ENCODE results near the gene NEK9. TPM values are rescaled to one million over a fixed set of nuclear protein-coding genes. Genes with fewer than 3 reads are reported as not detected.
"Not testable (repeated sequence)": the region's sequence is repeated elsewhere in the genome, so short reads cannot be mapped to it uniquely, and the experiment has no call there.

NEK9 gene
- total RNA-seq, 1 experiment from 2014 or later: 19.7 TPM

DNA sequence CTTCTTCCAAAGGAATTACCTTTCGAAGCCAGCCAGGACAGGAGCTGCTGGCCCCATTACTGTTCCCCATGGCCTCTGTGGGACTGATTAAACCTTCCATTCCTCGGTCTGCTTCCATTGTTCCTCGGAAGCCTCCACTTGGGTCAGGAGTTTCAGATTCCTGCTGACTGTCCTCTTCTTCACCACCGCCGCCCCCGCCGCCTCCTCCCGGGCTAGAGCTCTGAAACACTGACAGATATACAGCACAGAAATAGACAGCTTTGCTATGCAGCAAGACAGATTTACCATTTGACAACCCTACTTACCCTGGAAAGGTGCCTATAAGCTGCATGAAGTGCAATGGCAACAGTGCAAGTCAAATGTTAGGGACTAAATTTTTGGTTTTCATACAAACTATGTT, 35.6 kb downstream of the NEK9 start:
- Histone ChIP-seq H3K27me3 (no peaks in the 10 kb centered on the region), H3K36me3 (peaks cover 28% of the 10 kb centered on the region)

GRCh38 chr14:75090353-75090752, 36.5 kb downstream of the NEK9 start:
- no peak for DNase-seq
- H3K9me3 ChIP-seq: no peaks in the 10 kb centered on the region
- no peak overlapping the region for H3K4me3 ChIP-seq
- no peaks in the 10 kb centered on the region for H3K27me3 ChIP-seq
- peaks cover 27% of the 10 kb centered on the region for H3K36me3 ChIP-seq

More for the DNA sequence above, 35.6 kb downstream of the NEK9 start:
- DNase-seq: no peak
- Histone ChIP-seq H3K4me3 (no peak overlapping the region), H3K9me3 (no peaks in the 10 kb centered on the region)

DNA sequence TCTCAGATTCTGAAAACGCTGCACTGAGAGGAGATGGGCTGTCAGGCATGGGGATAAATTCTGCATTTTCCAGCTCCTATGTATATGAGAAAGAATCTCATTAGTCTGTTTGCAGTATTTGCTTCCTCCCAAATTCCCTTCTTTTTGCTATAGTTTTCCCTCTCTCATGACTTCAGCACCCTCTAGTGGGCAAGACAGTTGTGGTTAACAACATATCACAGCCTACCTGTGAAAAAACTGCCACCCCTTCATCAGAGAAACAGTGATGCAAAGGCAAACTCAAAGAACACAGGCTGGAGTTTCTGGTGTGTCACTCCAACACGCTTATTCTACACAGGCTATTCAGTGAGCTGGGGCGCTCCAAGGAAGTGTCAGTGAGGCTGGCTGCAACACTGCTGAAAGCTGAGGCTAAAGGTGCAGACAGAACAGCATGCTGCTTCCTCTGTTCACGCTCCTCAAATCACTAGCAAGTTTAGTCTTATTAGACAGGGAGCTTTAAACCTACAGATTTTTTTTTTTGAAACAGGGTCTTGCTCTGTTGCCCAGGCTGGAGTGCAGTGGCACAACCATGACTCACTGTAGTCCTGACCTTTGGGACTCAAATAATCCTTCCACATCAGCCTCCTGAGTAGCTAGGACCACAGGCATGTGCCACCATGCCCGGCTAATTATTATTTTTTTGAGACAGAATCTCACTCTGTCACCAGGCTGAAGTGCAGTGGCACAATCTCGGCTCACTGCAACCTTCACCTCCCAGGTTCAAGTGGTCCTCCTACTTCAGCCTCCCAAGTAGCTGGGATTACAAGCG, 38.1 kb downstream of the NEK9 start:
- Histone ChIP-seq H3K4me3 (no peak overlapping the region), H3K27me3 (no peaks in the 10 kb centered on the region), H3K9me3 (no peaks in the 10 kb centered on the region), H3K36me3 (peaks cover 18% of the 10 kb centered on the region)
- DNase-seq: no peak

- Histone ChIP-seq H3K4me3 (no peak overlapping the region), H3K36me3 (peaks cover 17% of the 10 kb centered on the region), H3K27me3 (no peaks in the 10 kb centered on the region), H3K9me3 (no peaks in the 10 kb centered on the region)
- DNase-seq: no peak
Observed at GRCh38 chr14:75088153-75088552, 38.7 kb downstream of the NEK9 start.

DNA sequence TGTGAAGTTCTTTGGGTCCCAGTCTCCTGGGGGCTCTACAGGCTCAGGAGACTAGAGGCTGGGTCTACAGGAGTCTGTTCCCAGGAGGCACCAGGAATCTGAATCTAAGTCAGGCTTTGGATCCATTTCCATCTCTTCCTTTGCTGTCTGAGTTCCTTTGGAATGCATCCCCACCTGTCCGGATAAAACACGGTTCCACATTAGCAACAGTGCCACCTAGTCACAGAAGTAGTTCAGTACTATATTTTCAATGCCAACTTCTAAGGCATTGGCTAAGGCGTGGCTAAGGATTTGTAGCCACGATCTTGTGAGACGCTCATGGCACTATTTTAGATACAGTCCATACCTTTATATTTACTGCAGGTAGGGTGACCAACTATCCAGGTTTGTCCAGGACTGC, 42.3 kb downstream of the NEK9 start:
- peaks cover 17% of the 10 kb centered on the region for H3K36me3 ChIP-seq
- H3K4me3 ChIP-seq: no peak overlapping the region
- no peaks in the 10 kb centered on the region for H3K9me3 ChIP-seq
- H3K27me3 ChIP-seq: no peaks in the 10 kb centered on the region
- DNase-seq: no peak

DNA sequence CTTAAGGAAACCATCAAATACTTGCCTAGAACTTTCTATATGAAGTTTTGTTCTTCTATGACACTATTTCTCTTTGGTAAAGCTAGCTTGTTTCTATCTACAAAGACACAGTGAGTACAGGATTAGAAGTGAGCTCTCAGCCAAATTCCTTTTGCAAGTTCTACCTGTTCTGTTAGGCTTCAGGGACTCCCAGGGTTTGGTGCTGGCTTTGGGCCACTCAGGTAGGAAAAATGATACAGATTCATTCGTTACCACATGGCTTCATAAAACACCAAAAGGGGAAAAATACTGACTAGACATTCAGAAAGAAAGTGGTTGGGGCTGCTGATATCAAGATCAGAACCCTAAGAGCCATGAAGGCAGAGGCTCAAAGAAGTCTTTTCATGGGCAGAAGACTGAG, 43.6 kb downstream of the NEK9 start:
- no peak for DNase-seq
- Histone ChIP-seq H3K36me3 (peaks cover 15% of the 10 kb centered on the region), H3K9me3 (no peaks in the 10 kb centered on the region), H3K4me3 (no peak overlapping the region), H3K27me3 (no peaks in the 10 kb centered on the region)

GRCh38 chr14:75081660-75082229, 45.1 kb downstream of the NEK9 start:
- peaks cover 4% of the 10 kb centered on the region for H3K36me3 ChIP-seq
- H3K4me3 ChIP-seq: no peak overlapping the region
- no peaks in the 10 kb centered on the region for H3K9me3 ChIP-seq
- no peaks in the 10 kb centered on the region for H3K27me3 ChIP-seq
- no peak for DNase-seq

- Histone ChIP-seq H3K4me3 (no peak overlapping the region), H3K27me3 (no peaks in the 10 kb centered on the region), H3K36me3 (no peaks in the 10 kb centered on the region; the same call in 1 of the 2 replicates), H3K9me3 (no peaks in the 10 kb centered on the region)
- no peak for DNase-seq
Observed at GRCh38 chr14:75079521-75079920, 47.3 kb downstream of the NEK9 start.

- Histone ChIP-seq H3K27me3 (no peaks in the 10 kb centered on the region), H3K9me3 (no peaks in the 10 kb centered on the region), H3K36me3 (no peaks in the 10 kb centered on the region), H3K4me3 (no peak overlapping the region)
- no peak for DNase-seq
Observed at GRCh38 chr14:75077794-75078193, 49.1 kb downstream of the NEK9 start.

DNA sequence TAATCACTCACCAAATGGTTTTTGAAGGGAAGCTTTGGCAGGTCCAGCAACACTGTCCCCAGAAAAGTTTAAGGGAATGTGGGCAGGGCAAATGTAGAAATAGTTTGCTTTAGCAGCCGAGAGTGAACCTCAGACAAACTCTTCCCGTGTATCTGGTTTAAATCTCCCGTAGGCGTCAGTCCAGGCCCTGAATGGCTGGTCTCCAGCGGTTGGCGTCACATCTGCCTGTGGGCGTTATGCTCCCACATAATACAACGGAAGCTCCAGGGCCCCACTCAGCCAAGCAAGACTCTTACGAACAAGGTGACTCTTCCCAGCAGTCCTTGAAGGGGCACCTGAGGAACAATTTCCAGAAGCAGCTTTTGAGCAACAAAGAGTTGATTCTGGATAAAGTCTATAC, 56.5 kb downstream of the NEK9 start:
- H3K36me3 ChIP-seq: no peaks in the 10 kb centered on the region
- H3K4me3 ChIP-seq: no peak overlapping the region
- DNase-seq: no peak
- H3K27me3 ChIP-seq: no peaks in the 10 kb centered on the region
- H3K9me3 ChIP-seq: no peaks in the 10 kb centered on the region

- Histone ChIP-seq H3K27me3 (no peaks in the 10 kb centered on the region), H3K4me3 (peak overlapping the region; percentile 45), H3K9me3 (no peaks in the 10 kb centered on the region), H3K36me3 (no peaks in the 10 kb centered on the region)
- DNase-seq: no peak
Observed at GRCh38 chr14:75069811-75070145, 57.1 kb downstream of the NEK9 start.

DNA sequence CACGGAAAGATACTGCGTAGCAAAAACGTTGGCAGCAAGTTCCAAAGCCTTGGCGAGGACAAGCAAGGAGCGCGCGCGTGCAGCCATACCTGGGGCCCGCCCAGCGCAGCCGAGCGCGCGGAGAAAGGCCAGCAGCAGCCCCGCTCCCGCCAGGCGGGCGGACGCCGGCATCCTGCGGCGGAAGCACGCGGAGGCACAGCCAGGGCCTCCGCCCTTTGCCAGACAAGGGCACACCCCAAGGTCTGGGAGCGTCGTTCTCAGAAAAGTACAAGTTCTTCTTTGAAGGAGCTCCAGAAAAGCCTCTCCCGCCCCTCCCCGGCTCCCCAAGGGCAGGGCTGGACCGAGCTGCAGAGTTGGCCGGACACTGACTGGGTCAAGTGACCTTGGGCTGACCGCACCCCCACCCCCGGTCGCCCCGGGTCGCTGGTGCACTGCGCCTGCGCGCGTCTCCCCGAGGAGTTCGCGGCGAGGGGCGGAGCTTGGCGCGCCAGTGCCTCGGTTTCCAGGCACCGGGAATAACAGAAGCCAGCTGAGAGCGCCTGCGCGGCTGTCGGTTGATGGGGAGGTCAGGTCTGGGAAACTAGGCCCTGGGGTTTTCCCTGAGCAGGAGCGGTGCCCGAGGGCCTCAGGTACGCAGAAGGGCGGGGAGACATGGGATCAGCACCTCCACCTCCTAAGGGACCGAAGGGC, 57.6 kb downstream of the NEK9 start, which contains the start of gene ZC2HC1C:
TSS of gene ZC2HC1C (plus strand) at position 521 of the 690 bp plus-strand sequence. CDS start 933 bp downstream, outside the sequence.
- peak; percentile 87 for DNase-seq
- H3K9me3 ChIP-seq: no peaks in the 10 kb centered on the region
- no peaks in the 10 kb centered on the region for H3K36me3 ChIP-seq
- no peaks in the 10 kb centered on the region for H3K27me3 ChIP-seq
- H3K4me3 ChIP-seq: peak within 1 kb of the TSS; percentile 45

GRCh38 chr14:75068294-75069120, 58.3 kb downstream of the NEK9 start:
- Histone ChIP-seq H3K36me3 (no peaks in the 10 kb centered on the region), H3K9me3 (no peaks in the 10 kb centered on the region), H3K27me3 (no peaks in the 10 kb centered on the region), H3K4me3 (peak overlapping the region; percentile 45)
- DNase-seq: no peak

- not testable (repeated sequence) for H3K36me3 ChIP-seq, H3K27me3 ChIP-seq, H3K9me3 ChIP-seq, DNase-seq
- peak overlapping the region; percentile 45 for H3K4me3 ChIP-seq
Observed at GRCh38 chr14:75067765-75068164, 59.1 kb downstream of the NEK9 start.

DNA sequence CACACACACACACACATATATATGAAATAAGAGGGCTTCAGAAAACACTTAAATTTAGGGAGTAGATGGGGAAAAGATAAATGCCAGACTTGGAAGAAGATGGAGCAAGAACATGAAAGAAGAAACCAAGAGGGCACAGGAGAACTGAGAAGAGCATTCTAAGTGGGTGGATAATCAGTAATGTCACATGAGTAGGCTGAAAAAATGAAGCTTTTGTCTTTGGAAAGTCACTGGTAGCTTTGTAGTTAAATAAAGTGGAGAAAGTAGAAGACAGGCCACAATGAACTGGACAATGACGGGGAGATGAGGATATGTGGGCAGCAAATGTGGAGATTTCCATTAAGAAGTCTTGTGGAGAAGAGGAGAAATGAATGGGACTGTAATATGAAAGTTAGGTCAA, 59.6 kb downstream of the NEK9 start:
- H3K27me3 ChIP-seq: no peaks in the 10 kb centered on the region
- no peak for DNase-seq
- no peaks in the 10 kb centered on the region for H3K9me3 ChIP-seq
- no peaks in the 10 kb centered on the region for H3K36me3 ChIP-seq
- no peak overlapping the region for H3K4me3 ChIP-seq

- no peak overlapping the region for H3K4me3 ChIP-seq
- no peak for DNase-seq
- H3K27me3 ChIP-seq: no peaks in the 10 kb centered on the region
- no peaks in the 10 kb centered on the region for H3K9me3 ChIP-seq
- no peaks in the 10 kb centered on the region for H3K36me3 ChIP-seq
Observed at GRCh38 chr14:75066691-75067090, 60.2 kb downstream of the NEK9 start.

DNA sequence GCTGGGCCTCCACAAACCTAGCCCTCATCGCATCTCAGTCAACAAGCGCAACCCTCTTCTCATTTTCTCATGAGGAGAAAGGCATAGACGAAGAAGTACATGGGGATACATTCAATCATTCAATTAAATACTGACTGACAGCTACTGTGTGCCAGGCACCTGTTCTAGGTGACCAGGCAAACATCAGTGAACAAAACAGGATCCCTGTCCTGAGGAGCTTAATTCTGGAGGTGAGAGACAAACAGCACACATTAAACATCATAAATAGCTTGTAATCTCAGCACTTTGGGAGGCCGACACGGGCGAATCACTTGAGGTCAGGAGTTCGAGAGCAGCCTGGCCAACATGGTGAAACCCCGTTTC, 62.7 kb downstream of the NEK9 start:
- DNase-seq: no peak
- Histone ChIP-seq H3K9me3 (no peaks in the 10 kb centered on the region), H3K27me3 (no peaks in the 10 kb centered on the region), H3K36me3 (peaks cover 11% of the 10 kb centered on the region), H3K4me3 (peak overlapping the region; percentile 81)

All from MG63 (cell line).